ENCODE measurements around the gene KCNJ10. TPM values are rescaled to one million over a fixed set of nuclear protein-coding genes. Genes with fewer than 3 reads are reported as not detected.

Gene KCNJ10
- total and polyA plus RNA-seq, 2 of the 13 experiments (the other 11 are each of a cell fraction or from before 2014, with no cell fraction given): 4.4 to 10.3 TPM

GRCh38 chr1:160031365-160032164, 38.4 kb downstream of the KCNJ10 start, which contains the start of gene PIGM (continued):
- TF ChIP-seq FOXO4 (CRISPR knock-in tag; conservative IDR thresholded peaks at IDR 0.05) (no peak), ATRX (CRISPR knock-in tag; IDR thresholded peaks at IDR 0.05; ENCODE audit: borderline replicate concordance) (no peak), ZNF512B (CRISPR knock-in tag; IDR thresholded peaks at IDR 0.05; ENCODE audit: borderline replicate concordance) (no peak), ZNF605 (CRISPR knock-in tag; IDR thresholded peaks at IDR 0.05) (peak; percentile 28; the same call in 1 of the 2 replicates), HMGA1 (CRISPR knock-in tag; conservative IDR thresholded peaks at IDR 0.05) (no peak), ZNF224 (CRISPR knock-in tag; IDR thresholded peaks at IDR 0.05) (no peak), ZNF781 (CRISPR knock-in tag; IDR thresholded peaks at IDR 0.05; ENCODE audit: borderline replicate concordance, not compliant biosample characterization) (peak; percentile 72), ZFP82 (CRISPR knock-in tag; IDR thresholded peaks at IDR 0.05; ENCODE audit: borderline replicate concordance) (no peak), ZBTB3 (CRISPR knock-in tag; IDR thresholded peaks at IDR 0.05; ENCODE audit: borderline replicate concordance, low read depth) (0 out of 2 replicates have a peak, but pooled peaks have one; percentile 18), GTF2F1 (IDR thresholded peaks at IDR 0.05; ENCODE audit: low read length) (no peak), BORCS8-MEF2B (CRISPR knock-in tag; IDR thresholded peaks at IDR 0.05) (peak; percentile 74; the same call in 1 of the 2 replicates), SP2 (CRISPR knock-in tag; IDR thresholded peaks at IDR 0.05) (peak; percentile 93), ZNF576 (CRISPR knock-in tag; IDR thresholded peaks at IDR 0.05) (no peak), ZNF510 (CRISPR knock-in tag; IDR thresholded peaks at IDR 0.05; ENCODE audit: low read depth) (no peak), RFX1 (IDR thresholded peaks at IDR 0.05) (no peak), ZNF383 (CRISPR knock-in tag; IDR thresholded peaks at IDR 0.05; ENCODE audit: borderline replicate concordance) (no peak), PLRG1 (conservative IDR thresholded peaks at IDR 0.05) (no peak), IKZF4 (CRISPR knock-in tag; IDR thresholded peaks at IDR 0.05; ENCODE audit: borderline replicate concordance, low read depth, not compliant biosample characterization) (peak; percentile 66), DNMT3B (CRISPR knock-in tag; conservative IDR thresholded peaks at IDR 0.05) (no peak), KDM3A (CRISPR knock-in tag; IDR thresholded peaks at IDR 0.05; ENCODE audit: low read depth) (0 out of 2 replicates have a peak, but pooled peaks have one; percentile 41), ZBTB26 (CRISPR knock-in tag; IDR thresholded peaks at IDR 0.05; ENCODE audit: borderline replicate concordance) (no peak; the same call in none of the 2 replicates), ZNF737 (CRISPR knock-in tag; IDR thresholded peaks at IDR 0.05; ENCODE audit: borderline replicate concordance) (no peak), TGIF2 (CRISPR knock-in tag; IDR thresholded peaks at IDR 0.05) (peak; percentile 19; the same call in 1 of the 2 replicates)

Data from HepG2 (cell line).